ENCODE measurements around the gene CHP2. TPM values are rescaled to one million over a fixed set of nuclear protein-coding genes. Genes with fewer than 3 reads are reported as not detected.
"Not testable (repeated sequence)": the region's sequence is repeated elsewhere in the genome, so short reads cannot be mapped to it uniquely, and the experiment has no call there.

CHP2 gene
- not detected for polyA plus RNA-seq

DNA sequence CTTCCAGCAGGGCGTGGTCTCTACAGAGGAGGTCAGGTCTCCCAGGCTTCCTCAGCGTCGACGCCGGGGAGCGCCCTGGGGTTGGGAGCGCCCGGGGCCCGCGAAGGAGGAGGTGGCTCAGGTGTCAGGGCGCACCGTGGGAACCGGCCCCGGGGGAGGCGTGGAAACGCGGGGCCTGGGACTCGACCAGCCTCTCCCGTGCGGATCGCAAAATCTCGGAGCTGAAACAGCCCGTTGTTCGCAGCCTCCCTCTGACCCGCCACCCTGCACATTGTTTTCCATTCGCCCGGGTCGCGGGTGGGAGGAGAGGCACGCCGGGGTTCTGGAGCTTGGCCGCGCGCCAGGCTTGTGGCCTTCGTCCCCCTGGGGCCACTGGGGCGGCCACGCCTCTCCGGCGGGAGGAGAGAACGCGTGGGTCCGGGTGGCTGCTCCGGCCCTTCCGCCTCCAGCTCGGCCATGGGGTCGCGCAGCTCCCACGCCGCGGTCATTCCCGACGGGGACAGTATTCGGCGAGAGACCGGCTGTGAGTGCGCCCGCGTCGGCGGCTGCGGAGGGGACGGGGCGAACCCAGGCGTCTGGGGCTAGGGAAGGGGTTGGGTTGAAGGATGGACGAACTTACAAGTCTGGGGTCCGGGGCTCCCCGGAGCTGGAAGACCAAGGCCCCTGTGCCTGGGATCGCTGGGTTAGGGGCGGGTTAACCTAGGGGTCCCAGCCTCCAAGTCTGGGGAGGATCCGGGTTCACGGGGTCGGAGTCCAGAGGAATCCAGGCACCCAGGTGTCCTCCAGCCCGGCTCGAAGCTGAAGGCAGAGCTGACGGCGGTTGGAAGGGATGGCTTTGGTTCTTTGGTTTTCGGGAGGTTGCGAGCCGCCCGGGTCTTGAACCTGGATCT, at the start of gene CHP2:
Gene CHP2 (plus strand): TSS at position 433 of the 890 bp plus-strand sequence. CDS start 24 bp downstream, at position 457.
- Mint-ChIP-seq H3K27ac (no peak within 1 kb of the TSS), H3K4me1 (peaks cover 0 to 2% (median 1%) of the 10 kb centered on the region in 3 donors), H3K27me3 (peaks cover 41% of the 10 kb centered on the region), H3K4me3 (peak within 1 kb of the TSS in 1 of 4 donors; percentile 44), H3K36me3 (peaks cover 4% of the 10 kb centered on the region), H3K9me3 (no peaks in the 10 kb centered on the region)

- peaks cover 17% of the 10 kb centered on the region for H3K27me3 Mint-ChIP-seq
- H3K4me3 Mint-ChIP-seq, result no peak overlapping the region
- H3K4me1 Mint-ChIP-seq, result peaks cover 0 to 3% (median 0%) of the 10 kb centered on the region in 3 donors
- peaks cover 8% of the 10 kb centered on the region for H3K36me3 Mint-ChIP-seq
- H3K9me3 Mint-ChIP-seq, result peaks cover 4 to 24% (median 12%) of the 10 kb centered on the region in 3 donors
- no peak overlapping the region for H3K27ac Mint-ChIP-seq
Observed at GRCh38 chr16:23705517-23705902, 49.3 kb upstream of the CHP2 start.

DNA sequence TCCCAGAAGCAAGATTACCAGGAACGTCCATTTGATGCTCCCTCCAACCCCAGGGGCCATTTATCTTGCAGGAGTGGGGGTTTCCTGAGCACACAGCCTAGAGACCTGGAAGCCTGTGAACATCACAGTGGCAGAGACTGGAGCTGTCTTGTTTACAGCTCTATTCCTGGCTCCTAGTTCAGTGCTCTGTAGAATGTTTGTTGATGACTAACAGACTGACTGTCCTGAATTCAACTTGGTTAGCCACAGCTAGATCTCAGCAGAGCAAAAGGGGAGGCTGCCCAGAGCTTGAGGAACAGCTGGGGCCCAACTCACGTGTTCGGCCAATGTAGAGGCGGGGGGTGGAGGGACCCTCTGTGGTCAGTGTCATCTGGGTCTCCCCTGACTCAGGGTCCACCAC, 48.4 kb upstream of the CHP2 start:
- no peak overlapping the region for H3K27ac Mint-ChIP-seq
- peaks cover 22% of the 10 kb centered on the region for H3K27me3 Mint-ChIP-seq
- peaks cover 6% of the 10 kb centered on the region for H3K36me3 Mint-ChIP-seq
- H3K4me3 Mint-ChIP-seq, result no peak overlapping the region
- H3K9me3 Mint-ChIP-seq, result peaks cover 4 to 24% (median 15%) of the 10 kb centered on the region in 3 donors
- peaks cover 0 to 3% (median 0%) of the 10 kb centered on the region in 3 donors for H3K4me1 Mint-ChIP-seq

DNA sequence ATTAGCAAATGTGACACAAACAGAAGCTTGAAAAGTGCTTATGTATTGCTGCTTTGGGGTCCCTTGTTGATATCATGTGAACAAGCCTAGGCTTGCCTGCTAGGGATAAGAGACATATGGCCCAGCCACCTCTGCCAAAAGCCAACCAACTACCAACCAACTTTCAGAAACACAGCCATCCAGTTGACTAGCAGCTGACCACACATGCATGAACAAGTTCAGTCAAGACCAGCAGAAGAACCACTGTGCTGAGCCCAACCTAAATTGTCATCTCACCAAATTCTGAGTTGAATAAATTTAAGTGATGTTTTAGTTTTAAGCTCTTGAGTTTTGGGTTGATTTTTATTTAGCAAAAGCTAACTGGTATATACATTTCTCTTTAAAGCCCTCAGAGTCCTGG, 45.3 kb upstream of the CHP2 start:
- Mint-ChIP-seq H3K27ac (no peak overlapping the region), H3K36me3 (peaks cover 2% of the 10 kb centered on the region), H3K27me3 (peaks cover 31% of the 10 kb centered on the region), H3K4me1 (peaks cover 0 to 2% (median 0%) of the 10 kb centered on the region in 3 donors), H3K9me3 (peaks cover 2 to 15% (median 15%) of the 10 kb centered on the region in 3 donors), H3K4me3 (no peak overlapping the region)

DNA sequence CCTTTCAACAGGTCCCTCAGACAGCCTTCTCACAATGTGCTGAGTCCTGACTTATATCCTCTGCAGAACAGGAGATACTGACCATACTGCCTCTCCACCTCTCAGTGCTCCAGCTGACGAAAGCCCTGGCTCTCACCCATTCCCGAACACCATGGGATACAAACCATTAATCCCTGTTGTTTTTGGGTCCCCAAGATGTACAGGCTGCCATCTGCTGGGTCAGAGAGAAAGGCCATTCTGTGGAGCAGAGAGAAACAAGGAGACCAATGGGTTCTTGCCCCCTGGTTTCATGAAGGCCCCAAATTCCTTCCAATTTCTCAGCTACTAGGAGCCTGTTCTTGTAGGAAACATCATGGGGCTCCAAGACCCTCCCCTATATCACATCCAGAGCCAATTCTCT, 44.8 kb upstream of the CHP2 start:
- H3K27ac Mint-ChIP-seq, result no peak overlapping the region
- H3K27me3 Mint-ChIP-seq, result peaks cover 36% of the 10 kb centered on the region
- H3K9me3 Mint-ChIP-seq, result peaks cover 2 to 17% (median 15%) of the 10 kb centered on the region in 3 donors
- no peak overlapping the region for H3K4me3 Mint-ChIP-seq
- H3K36me3 Mint-ChIP-seq, result peaks cover 2% of the 10 kb centered on the region
- H3K4me1 Mint-ChIP-seq, result peaks cover 0 to 2% (median 0%) of the 10 kb centered on the region in 3 donors

DNA sequence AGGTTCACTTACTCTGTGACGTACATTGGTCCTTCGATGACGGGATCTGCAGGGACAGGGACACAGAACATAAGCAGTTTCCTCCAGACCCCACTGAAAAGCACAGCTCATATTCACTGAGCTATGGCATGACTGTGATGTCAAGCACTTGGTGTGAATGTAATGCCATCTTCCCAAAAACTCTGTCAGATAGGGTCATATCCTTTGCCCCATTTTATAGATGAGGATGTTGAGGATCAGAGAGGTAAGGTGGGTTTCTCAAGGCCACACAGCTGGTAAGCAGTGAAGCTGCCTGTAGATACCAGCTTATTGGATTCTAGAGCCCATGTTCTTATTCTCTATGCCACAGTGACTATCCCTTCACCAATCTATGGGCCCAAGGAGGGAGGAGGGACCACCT, 44.3 kb upstream of the CHP2 start:
- Mint-ChIP-seq H3K9me3 (peaks cover 2 to 15% (median 15%) of the 10 kb centered on the region in 3 donors), H3K4me3 (no peak overlapping the region), H3K36me3 (peaks cover 2% of the 10 kb centered on the region), H3K4me1 (peaks cover 0 to 2% (median 0%) of the 10 kb centered on the region in 3 donors), H3K27ac (no peak overlapping the region), H3K27me3 (peaks cover 40% of the 10 kb centered on the region)

DNA sequence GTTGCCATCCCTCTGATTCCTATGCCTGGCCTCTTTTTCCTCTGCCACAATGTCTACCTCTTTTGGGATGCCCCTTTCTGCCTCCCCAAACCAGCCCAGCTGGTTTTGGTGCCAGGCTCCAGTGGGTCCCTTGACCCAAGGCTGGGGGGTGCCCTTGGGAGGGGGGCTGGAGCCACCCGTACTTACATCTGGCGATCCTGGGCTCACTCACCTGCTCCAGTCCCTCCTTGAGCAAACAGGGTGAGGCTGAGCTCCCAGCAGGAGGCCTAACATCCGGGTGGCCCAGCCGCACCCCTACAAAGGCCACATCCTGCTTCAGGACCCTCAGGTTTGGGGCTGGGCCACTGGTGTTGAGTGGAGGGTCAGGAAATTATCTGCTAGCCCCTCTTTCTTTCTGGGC, 43.0 kb upstream of the CHP2 start:
- Mint-ChIP-seq H3K27ac (no peak overlapping the region), H3K4me1 (peaks cover 0 to 2% (median 0%) of the 10 kb centered on the region in 3 donors), H3K4me3 (no peak overlapping the region), H3K9me3 (peaks cover 2 to 15% (median 15%) of the 10 kb centered on the region in 3 donors), H3K27me3 (peaks cover 44% of the 10 kb centered on the region), H3K36me3 (peaks cover 1% of the 10 kb centered on the region)

- Mint-ChIP-seq H3K27ac (no peak within 1 kb of the TSS), H3K4me1 (no peaks in the 10 kb centered on the region), H3K4me3 (no peak within 1 kb of the TSS), H3K27me3 (peaks cover 53% of the 10 kb centered on the region), H3K9me3 (peaks cover 2 to 15% (median 15%) of the 10 kb centered on the region in 3 donors), H3K36me3 (no peaks in the 10 kb centered on the region)
Observed at GRCh38 chr16:23712976-23713375, 41.9 kb upstream of the CHP2 start, which contains the start of gene ERN2. ERN2 (minus strand) TSS chr16:23713222; CDS start chr16:23713187, 35 bp downstream.

GRCh38 chr16:23716484-23716883, 38.3 kb upstream of the CHP2 start:
- H3K4me1 Mint-ChIP-seq, result no peaks in the 10 kb centered on the region
- H3K27me3 Mint-ChIP-seq, result peaks cover 42% of the 10 kb centered on the region
- H3K9me3 Mint-ChIP-seq, result peaks cover 0 to 3% (median 1%) of the 10 kb centered on the region in 3 donors
- H3K4me3 Mint-ChIP-seq, result no peak overlapping the region
- no peaks in the 10 kb centered on the region for H3K36me3 Mint-ChIP-seq
- no peak overlapping the region for H3K27ac Mint-ChIP-seq

GRCh38 chr16:23722613-23723240, 32.1 kb upstream of the CHP2 start:
- H3K36me3 Mint-ChIP-seq, result not testable (repeated sequence)

DNA sequence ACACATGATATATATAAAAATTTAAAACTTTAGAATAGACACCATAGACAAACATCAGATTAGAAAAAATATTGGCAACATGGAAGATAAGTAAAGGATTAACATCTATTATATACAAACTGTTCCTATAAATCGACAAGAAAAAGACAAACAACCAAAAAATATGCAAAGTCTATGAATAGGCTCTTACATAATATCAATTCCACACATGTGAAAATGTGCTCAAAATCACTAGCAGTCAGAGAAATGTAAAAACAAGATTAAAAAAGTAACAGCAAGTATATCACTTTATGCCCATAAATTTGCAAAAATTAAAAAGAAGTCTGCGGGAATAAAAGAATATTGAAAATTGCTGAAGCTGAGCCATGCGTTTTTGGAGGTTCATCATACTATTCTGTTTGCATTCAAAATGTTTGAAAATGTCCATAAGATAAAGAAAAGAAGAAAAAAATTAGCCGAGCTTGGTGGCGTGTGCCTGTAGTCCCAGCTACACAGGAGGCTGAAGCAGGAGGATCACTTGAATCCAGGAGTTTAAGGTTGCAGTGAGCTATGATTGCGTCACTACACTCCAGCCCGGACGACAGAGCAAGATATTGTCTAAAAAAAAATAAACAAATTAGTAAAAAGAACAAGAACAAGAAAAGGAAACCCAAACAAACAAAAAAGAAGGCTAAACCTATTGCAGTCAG, 30.6 kb upstream of the CHP2 start:
- H3K27me3 Mint-ChIP-seq, result peaks cover 12% of the 10 kb centered on the region
- H3K9me3 Mint-ChIP-seq, result peaks cover 6 to 17% (median 7%) of the 10 kb centered on the region in 3 donors
- no peak overlapping the region for H3K27ac Mint-ChIP-seq
- peaks cover 3 to 4% (median 3%) of the 10 kb centered on the region in 3 donors for H3K4me1 Mint-ChIP-seq
- peaks cover 1% of the 10 kb centered on the region for H3K36me3 Mint-ChIP-seq
- H3K4me3 Mint-ChIP-seq, result no peak overlapping the region

More at GRCh38 chr16:23722613-23723240, 32.1 kb upstream of the CHP2 start:
- H3K27me3 Mint-ChIP-seq, result peaks cover 11% of the 10 kb centered on the region
- H3K27ac Mint-ChIP-seq, H3K4me3 Mint-ChIP-seq, H3K4me1 Mint-ChIP-seq: not testable (repeated sequence)
- peaks cover 6 to 17% (median 7%) of the 10 kb centered on the region in 3 donors for H3K9me3 Mint-ChIP-seq

GRCh38 chr16:23724785-23725131, 30.1 kb upstream of the CHP2 start:
- peaks cover 1% of the 10 kb centered on the region for H3K36me3 Mint-ChIP-seq
- H3K27me3 Mint-ChIP-seq, result peaks cover 15% of the 10 kb centered on the region
- H3K9me3 Mint-ChIP-seq, result peaks cover 6 to 17% (median 7%) of the 10 kb centered on the region in 3 donors
- H3K4me3 Mint-ChIP-seq, result no peak overlapping the region
- peaks cover 3 to 4% (median 3%) of the 10 kb centered on the region in 3 donors for H3K4me1 Mint-ChIP-seq
- H3K27ac Mint-ChIP-seq, result no peak overlapping the region

DNA sequence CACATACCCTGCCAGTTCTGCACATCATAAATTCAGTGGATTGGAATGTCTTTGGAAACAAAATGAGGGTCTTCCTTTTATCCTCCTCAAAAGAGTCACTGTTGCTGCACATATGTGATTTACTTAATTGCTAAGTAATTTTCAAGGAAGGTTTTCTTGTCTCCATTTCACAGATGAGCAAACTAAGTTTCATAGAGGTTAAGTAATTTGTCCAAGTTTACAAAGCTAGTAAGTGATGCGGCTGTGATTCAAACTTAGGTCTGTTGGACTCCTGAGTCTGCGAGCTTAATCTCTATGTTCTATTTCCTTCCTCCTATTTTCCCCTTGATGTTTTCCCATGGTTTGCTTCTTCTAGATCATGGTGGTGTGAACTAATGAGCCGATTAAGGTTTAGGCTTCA, 28.1 kb upstream of the CHP2 start:
- H3K27me3 Mint-ChIP-seq, result peaks cover 19% of the 10 kb centered on the region
- H3K27ac Mint-ChIP-seq, result no peak overlapping the region
- peaks cover 1% of the 10 kb centered on the region for H3K36me3 Mint-ChIP-seq
- peaks cover 6 to 14% (median 7%) of the 10 kb centered on the region in 3 donors for H3K9me3 Mint-ChIP-seq
- H3K4me3 Mint-ChIP-seq, result no peak overlapping the region
- peaks cover 3 to 4% (median 3%) of the 10 kb centered on the region in 3 donors for H3K4me1 Mint-ChIP-seq

DNA sequence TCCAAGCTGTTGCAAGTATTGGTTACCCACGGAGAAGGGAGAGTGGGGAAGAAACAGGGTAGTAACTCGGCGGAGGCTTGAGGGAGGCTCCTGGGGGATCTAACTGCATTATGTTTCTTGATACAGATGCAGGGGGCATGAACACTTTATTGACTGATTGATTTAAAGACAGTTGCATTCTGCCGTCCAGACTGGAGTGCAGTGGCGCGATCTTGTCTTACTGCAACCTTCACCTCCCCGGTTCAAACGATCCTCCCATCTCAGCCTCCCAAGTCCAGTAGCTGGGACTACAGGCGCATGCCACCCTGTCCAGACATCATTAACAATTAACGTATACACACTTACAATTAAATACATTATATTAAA, 26.7 kb upstream of the CHP2 start:
- H3K9me3 Mint-ChIP-seq, result peaks cover 3% of the 10 kb centered on the region in 3 donors
- peak overlapping the region in 1 of 4 donors; percentile 57 for H3K4me3 Mint-ChIP-seq
- no peak overlapping the region for H3K27ac Mint-ChIP-seq
- H3K27me3 Mint-ChIP-seq, result peaks cover 19% of the 10 kb centered on the region
- H3K36me3 Mint-ChIP-seq, result no peaks in the 10 kb centered on the region
- H3K4me1 Mint-ChIP-seq, result peaks cover 3 to 4% (median 3%) of the 10 kb centered on the region in 3 donors

Measured in IgD-negative memory B cell (primary cell).